HepG2 (cell line): ENCODE data around the gene LCORL. TPM values are rescaled to one million over a fixed set of nuclear protein-coding genes. Genes with fewer than 3 reads are reported as not detected.

Experiments
- AGO2 ChIP-seq: fragments of 200-400 bp; formaldehyde crosslinking; optimal IDR thresholded peaks from 2 replicates; pipeline ENCODE3; 2017; ENCODE audit warnings: mild to moderate bottlenecking, low read depth, low read length, moderate library complexity
- ARNTL ChIP-seq: sonication (generic); formaldehyde crosslinking; IDR thresholded peaks from 2 replicates; pipeline ENCODE4 v1.4.0; 2020; ENCODE audit warnings: mild to moderate bottlenecking, missing genetic modification reagents
- HES4 ChIP-seq: sonication (generic); formaldehyde crosslinking; IDR thresholded peaks from 2 replicates; pipeline ENCODE4 v1.9.0; 2021; ENCODE audit warnings: mild to moderate bottlenecking, missing genetic modification reagents, borderline replicate concordance
- KDM2A ChIP-seq: sonication (generic); formaldehyde crosslinking; IDR thresholded peaks from 2 replicates; pipeline ENCODE4 v1.4.0; 2020; ENCODE audit warnings: low read depth, missing genetic modification reagents, borderline replicate concordance
- MTA1 ChIP-seq: sonication (generic); formaldehyde crosslinking; IDR thresholded peaks from 2 replicates; pipeline ENCODE4 v1.4.0; 2020; ENCODE audit warnings: missing genetic modification reagents, mild to moderate bottlenecking, borderline replicate concordance
- MTA3 ChIP-seq: sonication (generic); formaldehyde crosslinking; IDR thresholded peaks from 2 replicates; pipeline ENCODE4 v1.4.0; 2020; ENCODE audit warnings: missing genetic modification reagents
- NR3C1 ChIP-seq: sonication (generic); formaldehyde crosslinking; IDR thresholded peaks from 2 replicates; pipeline ENCODE4 v1.4.0; 2020; ENCODE audit warnings: missing genetic modification reagents
- SIX4 ChIP-seq: sonication (generic); formaldehyde crosslinking; IDR thresholded peaks from 2 replicates; pipeline ENCODE4 v1.4.0; 2020; ENCODE audit warnings: missing genetic modification reagents
- SMARCE1 ChIP-seq: fragments of 450-650 bp; IDR thresholded peaks from 2 replicates; pipeline ENCODE4 v1.6.1; 2017; ENCODE audit warnings: borderline replicate concordance
- TP53 ChIP-seq: sonication (generic); formaldehyde crosslinking; conservative IDR thresholded peaks from 2 replicates; pipeline ENCODE4 v1.4.0; 2020; ENCODE audit warnings: missing genetic modification reagents
- ZBTB38 ChIP-seq: sonication (generic); formaldehyde crosslinking; IDR thresholded peaks from 2 replicates; pipeline ENCODE4 v1.5.1; 2020; ENCODE audit warnings: mild to moderate bottlenecking, missing genetic modification reagents
- ZFP36L2 ChIP-seq: sonication (generic); formaldehyde crosslinking; IDR thresholded peaks from 2 replicates; pipeline ENCODE4 v1.4.0; 2020; ENCODE audit warnings: missing genetic modification reagents
- ZMYM3 ChIP-seq: sonication (generic); formaldehyde crosslinking; IDR thresholded peaks from 2 replicates; pipeline ENCODE4 v1.5.1; 2020; ENCODE audit warnings: mild to moderate bottlenecking, missing genetic modification reagents
- ZNF232 ChIP-seq: sonication (generic); formaldehyde crosslinking; IDR thresholded peaks from 2 replicates; pipeline ENCODE4 v1.4.0; 2020; ENCODE audit warnings: missing genetic modification reagents, borderline replicate concordance
- ZNF274 ChIP-seq: sonication (generic); formaldehyde crosslinking; IDR thresholded peaks from 2 replicates; pipeline ENCODE4 v1.5.1; 2020; ENCODE audit warnings: mild to moderate bottlenecking, missing genetic modification reagents
- ZNF563 ChIP-seq: sonication (generic); formaldehyde crosslinking; IDR thresholded peaks from 2 replicates; pipeline ENCODE4 v1.8.0; 2022; ENCODE audit warnings: mild to moderate bottlenecking, moderate library complexity, missing genetic modification reagents
- ZNF678 ChIP-seq: sonication (generic); formaldehyde crosslinking; IDR thresholded peaks from 2 replicates; pipeline ENCODE4 v1.4.0; 2020; ENCODE audit warnings: mild to moderate bottlenecking, missing genetic modification reagents
- ZNF773 ChIP-seq: sonication (generic); formaldehyde crosslinking; IDR thresholded peaks from 2 replicates; pipeline ENCODE4 v1.4.0; 2020; ENCODE audit warnings: missing genetic modification reagents, borderline replicate concordance
- ZNF879 ChIP-seq: sonication (generic); formaldehyde crosslinking; IDR thresholded peaks from 2 replicates; pipeline ENCODE4 v1.8.1; 2023; ENCODE audit warnings: missing genetic modification reagents
- polyA plus RNA-seq, 8 experiments: library from polyadenylated mRNA; depleted of rRNA in 3 of 8; stranded (reverse) in 7 of 8; unstranded in 1 of 8; fragments of >200 nt; fragmentation: Illumina TruSeq in 4 of 8; extraction: Trizol in 4 of 8; gene quantifications; 2 replicates each; pipeline versions ENCODE4 v1.2.1 to v1.2.3, GENCODE V29; 2011 to 2016; ENCODE audit warnings: low read depth in 4 of 8, missing spikeins in 1 of 8, mixed read lengths in 1 of 8; ENCODE audit not compliant: insufficient read depth in 1 of 8
- total RNA-seq, 5 experiments: library from RNA; depleted of rRNA; stranded (reverse); fragments of >200 nt; fragmentation: Illumina TruSeq; extraction: Trizol; gene quantifications; 2 replicates each; pipeline ENCODE4 v1.2.3, GENCODE V29; 2016; ENCODE audit warnings: low read depth in 1 of 5
- TF ChIP-seq, protein P1 (sequence below): sonication (generic); formaldehyde crosslinking; IDR thresholded peaks from 2 replicates; pipeline ENCODE4 v1.8.0; 2022; ENCODE audit warnings: mild to moderate bottlenecking, missing genetic modification reagents, moderate library complexity
- TF ChIP-seq, protein P2 (sequence below): sonication (generic); formaldehyde crosslinking; IDR thresholded peaks from 2 replicates; pipeline ENCODE4 v1.4.0; 2020; ENCODE audit warnings: missing genetic modification reagents
- TF ChIP-seq, protein P3 (sequence below): conservative IDR thresholded peaks from 2 replicates; pipeline ENCODE4 v1.6.1; 2018; ENCODE audit warnings: missing genetic modification reagents

Gene LCORL
- total and polyA plus RNA-seq, 2 of the 13 experiments (the other 11 are each of a cell fraction or from before 2014, with no cell fraction given), result 5.3 to 14.5 TPM

DNA sequence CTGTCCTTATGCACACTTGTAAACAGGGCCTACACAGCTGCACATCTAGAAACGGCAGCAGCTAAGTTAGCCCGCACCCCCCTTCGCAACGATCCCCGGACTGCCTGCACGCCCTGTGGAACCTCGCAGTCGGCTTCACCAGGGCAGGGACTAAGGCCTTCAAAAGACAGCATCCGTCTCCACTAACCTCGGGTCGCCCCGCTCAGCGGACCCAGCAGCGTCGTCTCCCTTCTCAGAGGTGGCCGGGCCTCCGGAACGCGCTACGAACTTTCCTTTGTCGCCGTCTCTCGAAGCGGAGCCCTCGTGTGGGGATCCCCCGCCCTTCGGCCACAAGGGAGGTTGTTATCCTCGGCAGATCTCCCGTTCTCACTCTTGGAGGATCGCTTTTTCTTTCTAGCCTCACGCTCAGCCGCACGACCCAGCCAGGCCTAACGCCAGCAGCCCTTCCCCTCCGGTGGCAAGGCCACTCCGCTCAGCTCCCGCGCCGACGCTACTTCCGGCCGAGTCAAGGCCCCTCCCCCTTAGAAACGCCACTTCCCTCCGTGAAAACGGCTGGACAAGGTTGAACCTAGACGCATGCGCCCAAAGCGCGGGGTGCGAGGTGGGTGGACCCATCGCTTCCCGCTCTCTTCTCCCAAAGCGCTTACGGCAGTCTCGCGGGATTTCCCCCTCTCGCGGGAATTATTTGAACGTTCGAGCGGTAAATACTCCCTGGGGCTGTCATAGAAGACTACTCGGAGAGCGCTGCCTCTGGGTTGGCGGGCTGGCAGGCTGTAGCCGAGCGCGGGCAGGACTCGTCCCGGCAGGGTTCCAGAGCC, 211.1 kb downstream of the LCORL start, which contains the start of the genes DCAF16 and NCAPG (continued):
- TF ChIP-seq ZNF274 (peak; percentile 86), TP53 (CRISPR knock-in tag) (no peak), KDM2A (CRISPR knock-in tag) (peak; percentile 82; the same call in 1 of the 2 replicates), HES4 (CRISPR knock-in tag) (peak; percentile 71), ZNF879 (CRISPR knock-in tag) (no peak), ZNF563 (CRISPR knock-in tag) (peak; percentile 93), ARNTL (CRISPR knock-in tag) (no peak), ZMYM3 (CRISPR knock-in tag) (no peak; the same call in 1 of the 2 replicates), ZFP36L2 (no peak), ZNF232 (peak; percentile 66; the same call in 1 of the 2 replicates), ZNF678 (CRISPR knock-in tag) (no peak), ZBTB38 (CRISPR knock-in tag) (peak; percentile 77), NR3C1 (CRISPR knock-in tag) (no peak), MTA3 (CRISPR knock-in tag) (no peak), MTA1 (CRISPR knock-in tag) (peak; percentile 26; the same call in 1 of the 2 replicates), SMARCE1 (no peak), ZNF773 (CRISPR knock-in tag) (no peak), SIX4 (CRISPR knock-in tag) (no peak), AGO2 (peak; percentile 37)
- TF ChIP-seq, protein P1, sequence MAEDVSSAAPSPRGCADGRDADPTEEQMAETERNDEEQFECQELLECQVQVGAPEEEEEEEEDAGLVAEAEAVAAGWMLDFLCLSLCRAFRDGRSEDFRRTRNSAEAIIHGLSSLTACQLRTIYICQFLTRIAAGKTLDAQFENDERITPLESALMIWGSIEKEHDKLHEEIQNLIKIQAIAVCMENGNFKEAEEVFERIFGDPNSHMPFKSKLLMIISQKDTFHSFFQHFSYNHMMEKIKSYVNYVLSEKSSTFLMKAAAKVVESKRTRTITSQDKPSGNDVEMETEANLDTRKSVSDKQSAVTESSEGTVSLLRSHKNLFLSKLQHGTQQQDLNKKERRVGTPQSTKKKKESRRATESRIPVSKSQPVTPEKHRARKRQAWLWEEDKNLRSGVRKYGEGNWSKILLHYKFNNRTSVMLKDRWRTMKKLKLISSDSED (CRISPR knock-in tag), result no peak
- TF ChIP-seq, protein P2, sequence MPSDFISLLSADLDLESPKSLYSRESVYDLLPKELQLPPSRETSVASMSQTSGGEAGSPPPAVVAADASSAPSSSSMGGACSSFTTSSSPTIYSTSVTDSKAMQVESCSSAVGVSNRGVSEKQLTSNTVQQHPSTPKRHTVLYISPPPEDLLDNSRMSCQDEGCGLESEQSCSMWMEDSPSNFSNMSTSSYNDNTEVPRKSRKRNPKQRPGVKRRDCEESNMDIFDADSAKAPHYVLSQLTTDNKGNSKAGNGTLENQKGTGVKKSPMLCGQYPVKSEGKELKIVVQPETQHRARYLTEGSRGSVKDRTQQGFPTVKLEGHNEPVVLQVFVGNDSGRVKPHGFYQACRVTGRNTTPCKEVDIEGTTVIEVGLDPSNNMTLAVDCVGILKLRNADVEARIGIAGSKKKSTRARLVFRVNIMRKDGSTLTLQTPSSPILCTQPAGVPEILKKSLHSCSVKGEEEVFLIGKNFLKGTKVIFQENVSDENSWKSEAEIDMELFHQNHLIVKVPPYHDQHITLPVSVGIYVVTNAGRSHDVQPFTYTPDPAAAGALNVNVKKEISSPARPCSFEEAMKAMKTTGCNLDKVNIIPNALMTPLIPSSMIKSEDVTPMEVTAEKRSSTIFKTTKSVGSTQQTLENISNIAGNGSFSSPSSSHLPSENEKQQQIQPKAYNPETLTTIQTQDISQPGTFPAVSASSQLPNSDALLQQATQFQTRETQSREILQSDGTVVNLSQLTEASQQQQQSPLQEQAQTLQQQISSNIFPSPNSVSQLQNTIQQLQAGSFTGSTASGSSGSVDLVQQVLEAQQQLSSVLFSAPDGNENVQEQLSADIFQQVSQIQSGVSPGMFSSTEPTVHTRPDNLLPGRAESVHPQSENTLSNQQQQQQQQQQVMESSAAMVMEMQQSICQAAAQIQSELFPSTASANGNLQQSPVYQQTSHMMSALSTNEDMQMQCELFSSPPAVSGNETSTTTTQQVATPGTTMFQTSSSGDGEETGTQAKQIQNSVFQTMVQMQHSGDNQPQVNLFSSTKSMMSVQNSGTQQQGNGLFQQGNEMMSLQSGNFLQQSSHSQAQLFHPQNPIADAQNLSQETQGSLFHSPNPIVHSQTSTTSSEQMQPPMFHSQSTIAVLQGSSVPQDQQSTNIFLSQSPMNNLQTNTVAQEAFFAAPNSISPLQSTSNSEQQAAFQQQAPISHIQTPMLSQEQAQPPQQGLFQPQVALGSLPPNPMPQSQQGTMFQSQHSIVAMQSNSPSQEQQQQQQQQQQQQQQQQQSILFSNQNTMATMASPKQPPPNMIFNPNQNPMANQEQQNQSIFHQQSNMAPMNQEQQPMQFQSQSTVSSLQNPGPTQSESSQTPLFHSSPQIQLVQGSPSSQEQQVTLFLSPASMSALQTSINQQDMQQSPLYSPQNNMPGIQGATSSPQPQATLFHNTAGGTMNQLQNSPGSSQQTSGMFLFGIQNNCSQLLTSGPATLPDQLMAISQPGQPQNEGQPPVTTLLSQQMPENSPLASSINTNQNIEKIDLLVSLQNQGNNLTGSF (CRISPR knock-in tag), result 0 out of 2 replicates have a peak, but pooled peaks have one; percentile 8
- TF ChIP-seq, protein P3, sequence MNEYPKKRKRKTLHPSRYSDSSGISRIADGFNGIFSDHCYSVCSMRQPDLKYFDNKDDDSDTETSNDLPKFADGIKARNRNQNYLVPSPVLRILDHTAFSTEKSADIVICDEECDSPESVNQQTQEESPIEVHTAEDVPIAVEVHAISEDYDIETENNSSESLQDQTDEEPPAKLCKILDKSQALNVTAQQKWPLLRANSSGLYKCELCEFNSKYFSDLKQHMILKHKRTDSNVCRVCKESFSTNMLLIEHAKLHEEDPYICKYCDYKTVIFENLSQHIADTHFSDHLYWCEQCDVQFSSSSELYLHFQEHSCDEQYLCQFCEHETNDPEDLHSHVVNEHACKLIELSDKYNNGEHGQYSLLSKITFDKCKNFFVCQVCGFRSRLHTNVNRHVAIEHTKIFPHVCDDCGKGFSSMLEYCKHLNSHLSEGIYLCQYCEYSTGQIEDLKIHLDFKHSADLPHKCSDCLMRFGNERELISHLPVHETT, result no peak; the same call in 1 of the 2 replicates
